Panc1 (cell line): ENCODE results near the gene CRYGN.

ENCODE experiments used
- CTCF ChIP-seq: fragments of 450-650 bp; IDR thresholded peaks from 2 replicates; pipeline ENCODE4 v1.5.1; 2017; ENCODE audit warnings: mild to moderate bottlenecking
- POLR2AphosphoS5 ChIP-seq: IDR thresholded peaks from 2 replicates; pipeline ENCODE4 v1.6.1; 2012; ENCODE audit warnings: mild to moderate bottlenecking, low read depth, low read length, moderate library complexity
- REST ChIP-seq, 2 experiments: IDR thresholded peaks; 2 replicates each; pipeline ENCODE4 v1.6.1; 2011 to 2012; ENCODE audit warnings: low read depth in 2 of 2, control low read depth in 1 of 2, low read length in 1 of 2, mild to moderate bottlenecking in 1 of 2, moderate library complexity in 1 of 2; ENCODE audit not compliant: insufficient read depth in 1 of 2

GRCh38 chr7:151483711-151483983 is 43.7 kb upstream of the CRYGN start:
- TF ChIP-seq CTCF (no peak), POLR2AphosphoS5 (no peak), REST (IDR thresholded peaks at IDR 0.05; ENCODE audit: insufficient read depth in 1 of 2, low read depth in 2 of 2, low read length in 1 of 2) (no peak)
